Neural progenitor cell (in vitro differentiated cells): ENCODE data around the gene CTRB1. TPM values are rescaled to one million over a fixed set of nuclear protein-coding genes. Genes with fewer than 3 reads are reported as not detected.

Source experiments
- DNase-seq: peaks from one replicate; pipeline ENCODE4 v3.0.0-alpha.2; 2016; ENCODE audit warnings: low spot score
- H2AFZ ChIP-seq: fragments of 200-600 bp; sonication (generic); replicated peaks from 2 replicates; pipeline ENCODE4 v1.6.1; 2016; ENCODE audit warnings: antibody characterized with exemption
- H3F3A ChIP-seq: fragments of 200-600 bp; sonication (generic); 2 replicates; pipeline ENCODE4 v1.6.1; 2016; ENCODE audit warnings: antibody characterized with exemption, low read depth
- H3K27ac ChIP-seq: fragments of 200-600 bp; sonication (generic); 2 replicates; pipeline ENCODE4 v1.5.1; 2016; ENCODE audit warnings: mild to moderate bottlenecking
- H3K27me3 ChIP-seq: fragments of 200-600 bp; sonication (generic); 2 replicates; pipeline ENCODE4 v1.6.1; 2016; ENCODE audit warnings: mild to moderate bottlenecking, moderate library complexity
- H3K36me3 ChIP-seq: fragments of 200-600 bp; sonication (generic); 2 replicates; pipeline ENCODE4 v1.5.1; 2016
- H3K4me1 ChIP-seq: fragments of 200-600 bp; sonication (generic); 2 replicates; pipeline ENCODE4 v1.6.1; 2016; ENCODE audit warnings: mixed run types
- H3K4me2 ChIP-seq: fragments of 200-600 bp; sonication (generic); 2 replicates; pipeline ENCODE4 v1.6.1; 2016
- H3K4me3 ChIP-seq: fragments of 200-600 bp; sonication (generic); 2 replicates; pipeline ENCODE4 v1.5.1; 2016
- H3K79me2 ChIP-seq: fragments of 200-600 bp; sonication (generic); 2 replicates; pipeline ENCODE4 v1.6.1; 2016; ENCODE audit warnings: low read depth
- H3K9ac ChIP-seq: fragments of 200-600 bp; sonication (generic); 2 replicates; pipeline ENCODE4 v1.6.1; 2016
- H3K9me3 ChIP-seq: fragments of 200-600 bp; sonication (generic); 2 replicates; pipeline ENCODE4 v1.5.1; 2016; ENCODE audit warnings: low read depth
- H4K20me1 ChIP-seq: fragments of 200-600 bp; sonication (generic); 2 replicates; pipeline ENCODE4 v1.6.1; 2016; ENCODE audit warnings: low read depth
- H3K27ac Mint-ChIP-seq: 3 replicates; pipeline ENCODE4 v1.8.0; 2021; ENCODE audit warnings: mixed read lengths
- H3K27me3 Mint-ChIP-seq: 2 replicates; pipeline ENCODE4 v1.8.0; 2022; ENCODE audit warnings: low read depth, mild to moderate bottlenecking, inconsistent platforms, moderate library complexity, mixed read lengths; ENCODE audit not compliant: insufficient read depth
- H3K36me3 Mint-ChIP-seq: 3 replicates; pipeline ENCODE4 v1.8.0; 2021; ENCODE audit warnings: mixed read lengths
- H3K4me1 Mint-ChIP-seq: 3 replicates; pipeline ENCODE4 v1.8.0; 2021; ENCODE audit warnings: mixed read lengths
- H3K4me3 Mint-ChIP-seq: 3 replicates; pipeline ENCODE4 v1.8.0; 2021; ENCODE audit warnings: mild to moderate bottlenecking, moderate library complexity, mixed read lengths
- H3K9me3 Mint-ChIP-seq: 3 replicates; pipeline ENCODE4 v1.8.0; 2020; ENCODE audit warnings: mixed read lengths
- EZH2 ChIP-seq: fragments of 200-600 bp; sonication (generic); IDR thresholded peaks from 2 replicates; pipeline ENCODE4 v1.6.1; 2017; ENCODE audit warnings: antibody characterized with exemption, mild to moderate bottlenecking, moderate library complexity
- EZH2phosphoT487 ChIP-seq: fragments of 200-600 bp; sonication (generic); IDR thresholded peaks from 2 replicates; pipeline ENCODE4 v1.6.1; 2017; ENCODE audit warnings: antibody characterized with exemption
- total RNA-seq: library from RNA; depleted of rRNA; stranded (reverse); fragments of >200 nt; gene quantifications from 2 replicates; pipeline ENCODE4 v1.2.3, GENCODE V29; 2015; ENCODE audit warnings: low replicate concordance
- TF ChIP-seq, protein P1 (sequence below): fragments of 200-600 bp; sonication (generic); IDR thresholded peaks from 2 replicates; pipeline ENCODE4 v1.5.1; 2017; ENCODE audit warnings: antibody characterized with exemption, mild to moderate bottlenecking

CTRB1 gene
- total RNA-seq, 1 donor from 2014 or later = not detected

- peaks cover 43% of the 10 kb centered on the region for H3K4me1 ChIP-seq
- H3K9me3 ChIP-seq = no peaks in the 10 kb centered on the region
- H3K36me3 Mint-ChIP-seq = peaks cover 2% of the 10 kb centered on the region
- peak overlapping the region; percentile 54 for H3K4me2 ChIP-seq
- peak overlapping the region; percentile 75 for H3K4me3 Mint-ChIP-seq
- no peak overlapping the region for H3K27ac ChIP-seq
- DNase-seq = peak; percentile 78
- H3K4me1 Mint-ChIP-seq = peaks cover 77% of the 10 kb centered on the region
- no peaks in the 10 kb centered on the region for H3K36me3 ChIP-seq
- no peak overlapping the region for H3K9ac ChIP-seq
- H3K27ac Mint-ChIP-seq = no peak overlapping the region
- H3K9me3 Mint-ChIP-seq = no peaks in the 10 kb centered on the region
- H3K79me2 ChIP-seq = peaks cover 72% of the 10 kb centered on the region
- TF ChIP-seq, protein P1, sequence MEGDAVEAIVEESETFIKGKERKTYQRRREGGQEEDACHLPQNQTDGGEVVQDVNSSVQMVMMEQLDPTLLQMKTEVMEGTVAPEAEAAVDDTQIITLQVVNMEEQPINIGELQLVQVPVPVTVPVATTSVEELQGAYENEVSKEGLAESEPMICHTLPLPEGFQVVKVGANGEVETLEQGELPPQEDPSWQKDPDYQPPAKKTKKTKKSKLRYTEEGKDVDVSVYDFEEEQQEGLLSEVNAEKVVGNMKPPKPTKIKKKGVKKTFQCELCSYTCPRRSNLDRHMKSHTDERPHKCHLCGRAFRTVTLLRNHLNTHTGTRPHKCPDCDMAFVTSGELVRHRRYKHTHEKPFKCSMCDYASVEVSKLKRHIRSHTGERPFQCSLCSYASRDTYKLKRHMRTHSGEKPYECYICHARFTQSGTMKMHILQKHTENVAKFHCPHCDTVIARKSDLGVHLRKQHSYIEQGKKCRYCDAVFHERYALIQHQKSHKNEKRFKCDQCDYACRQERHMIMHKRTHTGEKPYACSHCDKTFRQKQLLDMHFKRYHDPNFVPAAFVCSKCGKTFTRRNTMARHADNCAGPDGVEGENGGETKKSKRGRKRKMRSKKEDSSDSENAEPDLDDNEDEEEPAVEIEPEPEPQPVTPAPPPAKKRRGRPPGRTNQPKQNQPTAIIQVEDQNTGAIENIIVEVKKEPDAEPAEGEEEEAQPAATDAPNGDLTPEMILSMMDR = no peak
- TF ChIP-seq EZH2phosphoT487 = no peak
- no peak for TF ChIP-seq EZH2
- no peak overlapping the region for H3K4me3 ChIP-seq
- peaks cover 93% of the 10 kb centered on the region for H4K20me1 ChIP-seq
- H3K27me3 ChIP-seq = peaks cover 11% of the 10 kb centered on the region
- H2AFZ ChIP-seq = no peak overlapping the region
- H3F3A ChIP-seq = peaks cover 24% of the 10 kb centered on the region
- H3K27me3 Mint-ChIP-seq = peaks cover 9% of the 10 kb centered on the region
Observed at GRCh38 chr16:75252946-75253911, 34.4 kb downstream of the CTRB1 start.

DNA sequence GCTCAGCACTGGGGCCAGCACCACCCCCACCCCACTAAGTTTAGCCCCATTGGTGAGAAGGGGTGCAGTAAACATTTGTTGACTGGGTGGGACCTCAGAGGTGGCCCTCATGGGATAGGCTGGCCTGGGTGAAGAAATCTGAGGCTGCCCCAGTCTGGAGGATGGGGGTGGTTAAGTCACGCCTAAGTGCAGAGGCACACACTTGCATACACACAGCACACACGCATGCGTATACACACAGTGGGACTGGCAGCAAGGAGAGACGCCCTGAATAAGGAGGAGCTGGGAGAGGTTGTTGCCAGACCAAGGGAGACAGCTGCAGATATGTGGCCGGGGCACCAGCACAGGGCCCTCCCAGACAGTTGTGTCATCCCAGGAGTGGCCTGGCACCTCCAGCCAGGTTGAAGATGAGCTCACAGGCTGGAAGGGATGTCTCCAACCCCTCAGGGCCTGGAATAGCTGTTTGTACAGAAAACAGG lies 35.6 kb downstream of the CTRB1 start:
- peaks cover 43% of the 10 kb centered on the region for H3K4me1 ChIP-seq
- Mint-ChIP-seq H3K4me3 (no peak overlapping the region), H3K27ac (no peak overlapping the region), H3K4me1 (peaks cover 78% of the 10 kb centered on the region), H3K36me3 (peaks cover 4% of the 10 kb centered on the region), H3K27me3 (peaks cover 9% of the 10 kb centered on the region), H3K9me3 (no peaks in the 10 kb centered on the region)
- DNase-seq = no peak
- H3K79me2 ChIP-seq = peaks cover 72% of the 10 kb centered on the region
- peaks cover 11% of the 10 kb centered on the region for H3K27me3 ChIP-seq
- H4K20me1 ChIP-seq = peaks cover 93% of the 10 kb centered on the region
- peaks cover 24% of the 10 kb centered on the region for H3F3A ChIP-seq
- H3K9me3 ChIP-seq = no peaks in the 10 kb centered on the region
- no peak overlapping the region for H3K9ac ChIP-seq
- H2AFZ ChIP-seq = no peak overlapping the region
- H3K4me3 ChIP-seq = no peak overlapping the region
- TF ChIP-seq EZH2 (no peak), EZH2phosphoT487 (no peak)
- TF ChIP-seq, protein P1 = no peak
- no peak overlapping the region for H3K27ac ChIP-seq
- no peak overlapping the region for H3K4me2 ChIP-seq
- H3K36me3 ChIP-seq = no peaks in the 10 kb centered on the region

DNA sequence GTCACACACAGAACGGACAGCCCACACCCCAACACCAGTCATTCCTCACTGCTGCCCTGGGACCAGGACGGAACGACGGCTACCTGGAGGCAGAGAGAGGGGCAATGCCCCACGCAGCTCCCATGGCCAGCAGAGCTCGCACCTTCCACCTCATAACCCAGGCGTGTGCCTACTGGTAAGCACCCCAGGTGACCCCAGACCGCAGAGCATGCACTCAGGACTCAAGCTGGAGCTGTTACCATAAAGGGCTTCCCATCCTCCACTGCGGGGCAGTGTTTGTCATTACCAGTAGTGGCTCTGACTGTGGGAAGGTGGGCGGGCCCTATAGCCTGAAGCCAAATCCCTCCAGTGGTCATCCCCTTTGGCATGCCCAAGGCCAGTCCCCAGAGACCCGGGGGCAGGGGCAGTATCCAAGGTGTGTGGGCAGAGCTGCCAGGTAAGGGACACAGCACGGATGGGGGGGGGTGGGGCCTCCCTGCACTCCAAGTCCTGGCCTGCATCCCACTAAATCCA lies 37.3 kb downstream of the CTRB1 start:
- H3K36me3 ChIP-seq = no peaks in the 10 kb centered on the region
- H3K4me3 ChIP-seq = no peak overlapping the region
- H3K4me3 Mint-ChIP-seq = no peak overlapping the region

More for the DNA sequence above, 37.3 kb downstream of the CTRB1 start:
- Histone ChIP-seq H3K79me2 (peaks cover 67% of the 10 kb centered on the region), H3K27me3 (no peaks in the 10 kb centered on the region), H4K20me1 (peaks cover 92% of the 10 kb centered on the region), H3K9ac (no peak overlapping the region), H3K4me2 (peak overlapping the region; percentile 57), H3K9me3 (no peaks in the 10 kb centered on the region), H2AFZ (no peak overlapping the region), H3K4me1 (peaks cover 38% of the 10 kb centered on the region), H3F3A (peaks cover 28% of the 10 kb centered on the region), H3K27ac (no peak overlapping the region)
- peaks cover 4% of the 10 kb centered on the region for H3K36me3 Mint-ChIP-seq
- peaks cover 6% of the 10 kb centered on the region for H3K27me3 Mint-ChIP-seq
- H3K4me1 Mint-ChIP-seq = peaks cover 75% of the 10 kb centered on the region
- H3K9me3 Mint-ChIP-seq = no peaks in the 10 kb centered on the region
- peak overlapping the region; percentile 37 for H3K27ac Mint-ChIP-seq
- DNase-seq = no peak
- no peak for TF ChIP-seq EZH2
- TF ChIP-seq, protein P1 = no peak
- TF ChIP-seq EZH2phosphoT487 = no peak
